Stimulated activated CD8-positive, alpha-beta memory T cell treated with anti-CD3 and anti-CD28 coated beads, Interleukin-15, amount 100 ng/mL, for 48 hours (primary cell): Measurements from ENCODE around the gene ECHS1.

Experiments
- DNase-seq, 2 donors: peaks; one replicate each; pipeline ENCODE4 v3.0.0-alpha.2; 2020; ENCODE audit warnings: low read depth in 2 of 2

ECHS1 gene

DNA sequence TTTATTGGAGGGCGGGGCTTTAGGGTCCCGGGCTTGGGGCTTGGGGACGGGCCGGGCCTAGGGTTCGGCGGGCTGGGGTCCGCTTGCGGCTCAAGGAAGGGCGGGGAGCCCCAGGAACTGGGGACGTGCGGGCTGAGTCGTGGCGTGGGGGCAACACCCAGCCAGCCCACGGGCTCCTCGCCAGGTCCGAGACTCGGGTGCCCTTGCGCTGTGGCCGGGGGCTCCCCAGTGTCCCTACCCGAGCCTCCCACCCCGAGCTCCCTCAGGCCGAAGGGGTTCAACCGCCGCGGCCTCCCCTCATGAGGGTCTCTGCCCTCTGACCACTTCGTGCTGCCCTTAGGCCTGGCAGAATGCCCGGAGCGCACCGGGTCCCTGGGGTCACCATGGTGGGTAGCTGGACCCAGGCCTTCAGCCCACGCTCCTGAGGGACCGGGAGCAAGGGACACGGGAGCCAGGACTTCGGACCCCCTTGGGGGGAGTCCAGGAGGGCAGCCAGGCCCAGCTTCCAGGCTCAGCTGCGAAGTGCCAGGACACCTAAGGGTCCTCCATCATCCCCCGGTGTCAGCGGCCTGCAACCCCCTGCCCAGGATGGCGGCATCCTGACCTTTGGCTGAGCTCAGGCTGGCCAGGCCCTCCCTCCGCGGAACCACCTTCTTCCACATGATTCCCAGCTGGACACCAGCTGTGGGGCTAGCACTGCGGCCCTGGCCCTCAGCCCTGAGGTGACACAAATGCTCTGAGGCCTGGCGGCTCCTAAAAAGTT lies 14.8 kb downstream of the ECHS1 start:
- no peak for DNase-seq

- DNase-seq = peak; percentile 65 to 70
These were observed 15.6 kb downstream of the ECHS1 start, which contains the start of gene FUOM for GRCh38 chr10:133357285-133358161. FUOM (minus strand) TSS chr10:133358019; CDS start chr10:133358007, 12 bp downstream.

- DNase-seq = no peak
These were observed 16.4 kb downstream of the ECHS1 start for GRCh38 chr10:133356549-133357284.

DNA sequence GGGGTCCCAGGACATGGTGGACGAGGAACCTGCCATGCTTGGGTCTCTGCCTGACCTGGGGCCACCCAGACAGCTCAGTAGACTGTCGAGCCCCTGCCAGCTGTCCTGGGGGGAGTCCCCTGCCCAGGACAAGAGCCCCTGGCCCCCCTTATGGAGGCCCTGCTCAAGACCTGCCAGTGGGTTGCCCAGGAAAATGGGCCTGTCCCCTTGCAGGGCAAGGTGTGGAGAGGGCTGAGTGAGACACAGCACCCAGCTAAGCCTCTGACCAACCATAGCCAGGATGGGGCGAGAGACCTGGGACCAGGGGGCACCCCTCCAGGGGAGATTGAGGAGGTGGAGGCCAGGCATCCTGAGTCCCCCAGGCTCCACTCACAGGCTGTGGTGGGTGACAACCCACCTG lies 17.2 kb downstream of the ECHS1 start:
- DNase-seq = no peak

DNA sequence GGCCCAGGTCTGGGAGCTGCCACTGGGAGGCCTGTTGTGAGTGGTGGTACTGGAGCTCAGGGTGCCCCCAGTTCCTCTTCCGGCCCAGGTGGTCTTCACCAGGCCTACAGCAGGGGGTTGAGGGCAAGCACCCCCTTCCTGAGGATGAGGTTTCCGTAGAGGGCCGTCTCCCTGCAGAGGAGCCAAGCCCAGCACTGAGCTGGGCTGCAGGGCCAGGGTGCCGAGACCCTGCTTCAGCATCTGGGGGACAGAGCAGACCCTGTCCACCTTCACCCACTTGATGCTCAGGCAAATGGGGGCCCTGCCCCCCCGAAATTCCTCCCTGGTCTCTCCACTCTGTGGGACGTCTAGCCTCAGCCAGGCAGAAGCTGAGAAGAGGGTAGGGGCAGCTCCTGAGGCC lies 17.9 kb downstream of the ECHS1 start:
- DNase-seq = no peak

- no peak for DNase-seq
These were observed 18.4 kb downstream of the ECHS1 start for GRCh38 chr10:133354672-133355240.

DNA sequence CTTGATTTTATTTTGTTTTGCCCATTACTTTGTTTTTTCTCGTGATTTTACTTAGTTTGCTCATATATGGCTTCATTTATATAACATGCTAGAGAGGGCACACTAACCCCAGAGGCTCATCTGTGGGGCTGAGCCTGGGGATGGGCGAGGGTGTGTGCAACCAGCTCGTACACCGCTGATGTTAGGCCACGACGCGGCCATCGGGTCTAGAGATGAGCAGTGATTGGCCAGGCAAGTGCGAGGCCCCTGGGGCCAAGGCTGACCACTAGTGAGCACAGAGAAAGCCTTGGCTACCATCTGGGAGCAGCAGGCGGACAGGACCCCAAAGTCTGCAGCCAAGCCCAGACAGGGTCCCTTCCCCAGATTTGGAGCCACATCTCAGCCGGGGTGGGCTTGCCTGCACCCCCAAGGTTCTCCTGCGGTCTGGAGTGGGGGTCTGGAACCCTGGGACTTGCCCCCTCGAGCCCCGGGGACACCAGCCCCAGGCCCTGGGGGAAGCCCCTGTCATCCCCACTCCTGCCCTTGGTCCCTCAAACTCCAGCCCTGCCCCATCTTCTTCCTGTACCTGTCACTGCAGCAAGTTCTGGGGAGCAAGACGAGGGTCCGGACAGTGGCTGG lies 19.1 kb downstream of the ECHS1 start:
- no peak for DNase-seq

- no peak for DNase-seq
These were observed 19.8 kb downstream of the ECHS1 start for GRCh38 chr10:133353202-133353959.

DNA sequence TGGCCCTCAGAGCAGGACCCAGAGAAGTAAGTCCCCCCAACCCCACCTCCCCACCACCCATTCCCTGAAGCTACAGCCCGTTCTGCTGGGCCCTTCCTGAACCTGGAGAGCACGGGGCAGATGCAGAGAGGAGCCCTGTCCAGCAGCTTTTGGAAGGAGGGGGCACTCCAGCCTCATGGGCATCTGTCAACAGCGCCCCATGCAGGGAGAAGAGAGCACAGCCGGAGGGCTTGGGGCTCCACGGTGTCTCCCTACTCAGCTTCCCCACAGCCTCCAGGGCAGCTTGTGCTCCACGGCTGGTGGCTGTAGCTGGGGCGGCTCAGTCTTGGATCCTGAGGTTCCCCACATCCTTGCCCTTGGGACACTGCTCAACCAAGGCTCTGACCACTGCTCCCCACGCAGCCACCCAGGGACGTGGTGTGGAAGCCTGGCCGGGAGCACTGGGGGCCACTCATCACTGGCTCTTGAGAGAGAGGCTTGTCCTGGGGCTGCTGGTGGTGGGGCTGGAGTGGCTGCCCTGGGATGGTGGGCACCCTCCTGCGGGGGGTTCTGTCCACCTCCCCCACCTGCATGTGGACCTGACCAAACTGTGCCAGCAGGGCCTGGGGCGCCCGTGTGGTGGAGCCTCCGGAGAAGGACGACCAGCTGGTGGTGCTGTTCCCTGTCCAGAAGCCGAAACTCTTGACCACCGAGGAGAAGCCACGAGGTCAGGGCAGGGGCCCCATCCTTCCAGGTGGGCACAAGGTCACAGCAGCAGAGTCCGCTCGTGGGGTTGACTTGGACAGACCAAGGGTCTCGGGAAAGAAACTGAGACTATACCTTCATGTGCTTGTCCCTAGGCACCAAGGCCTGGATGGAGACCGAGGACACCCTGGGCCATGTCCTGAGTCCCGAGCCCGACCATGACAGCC lies 21.5 kb downstream of the ECHS1 start:
- no peak for DNase-seq

GRCh38 chr10:133350950-133351329 lies 22.2 kb downstream of the ECHS1 start:
- DNase-seq = no peak

DNA sequence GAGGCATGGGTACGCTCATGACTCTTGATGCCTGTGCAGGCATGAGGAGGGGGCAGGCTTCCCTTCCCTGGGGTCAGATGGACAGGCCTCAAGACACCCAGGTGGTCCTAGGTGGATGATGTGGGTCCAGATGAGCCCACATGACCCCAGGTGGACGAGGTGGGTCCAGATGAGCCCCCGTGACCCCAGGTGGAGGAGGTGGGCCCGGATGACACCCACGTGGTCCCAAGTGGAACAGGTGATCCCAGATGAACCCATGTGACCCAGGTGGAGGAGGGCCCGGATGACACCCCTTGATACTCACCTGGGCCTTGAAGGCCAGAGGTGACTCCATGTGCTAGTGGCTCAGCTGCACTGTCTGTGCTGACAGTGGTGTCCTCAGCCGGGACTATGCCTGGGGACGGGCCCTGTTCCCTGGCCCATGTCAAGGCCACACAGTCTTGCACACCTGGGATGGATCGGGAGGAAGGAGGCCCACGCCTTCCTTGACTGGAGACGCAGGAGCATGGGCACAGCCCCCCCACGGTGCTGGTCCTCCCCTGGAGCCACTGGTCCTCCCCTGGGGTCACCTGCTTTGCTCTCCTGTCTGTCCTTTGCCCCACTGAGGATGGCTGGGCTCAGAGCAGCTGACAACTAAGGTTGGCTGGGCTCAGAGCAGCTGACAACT lies 22.7 kb downstream of the ECHS1 start:
- no peak for DNase-seq

- no peak for DNase-seq
These were observed 23.6 kb downstream of the ECHS1 start for GRCh38 chr10:133349577-133350011.

- no peak for DNase-seq
These were observed 24.0 kb downstream of the ECHS1 start for GRCh38 chr10:133349160-133349568.

GRCh38 chr10:133347710-133348517 lies 25.2 kb downstream of the ECHS1 start:
- DNase-seq = no peak

GRCh38 chr10:133346413-133346812 lies 26.7 kb downstream of the ECHS1 start:
- no peak for DNase-seq

DNA sequence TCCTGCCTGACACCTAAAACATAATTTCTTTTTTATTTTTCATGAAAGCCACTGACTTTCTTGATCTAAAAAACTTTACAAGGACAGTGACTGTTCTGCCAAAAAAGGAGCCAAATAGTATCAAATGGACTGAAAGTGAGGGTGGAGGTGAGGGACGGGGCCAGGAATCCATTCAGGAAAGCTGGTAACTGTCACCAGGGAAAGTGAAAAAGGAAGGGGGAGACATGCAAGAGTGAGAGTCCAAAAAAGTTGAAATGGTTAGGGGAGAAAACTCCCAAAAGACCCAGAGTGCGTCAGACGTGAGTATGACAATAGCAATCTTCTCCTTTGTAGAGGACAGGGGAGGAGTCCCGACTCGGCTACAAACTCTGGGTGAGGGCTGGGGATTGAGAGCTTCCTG lies 28.9 kb downstream of the ECHS1 start:
- no peak for DNase-seq

GRCh38 chr10:133343558-133343957 lies 29.6 kb downstream of the ECHS1 start:
- no peak for DNase-seq

GRCh38 chr10:133342942-133343341 lies 30.2 kb downstream of the ECHS1 start:
- DNase-seq = no peak
